GM10248 (cell line): ENCODE results near the gene MPI.
"Not testable (repeated sequence)": the region's sequence is repeated elsewhere in the genome, so short reads cannot be mapped to it uniquely, and the experiment has no call there.

ENCODE experiments used
- CTCF ChIA-PET: fragments of 300-600 bp; sonication (Branson Sonifier 250); formaldehyde crosslinking; extraction: SDS; loops from one replicate; lab custom pipeline; 2021; ENCODE audit warnings: antibody characterized with exemption; lab: Yijun Ruan, JAX
- POLR2A ChIA-PET: fragments of 350-650 bp; sonication (Branson Sonifier 250); formaldehyde crosslinking; extraction: SDS; loops from one replicate; lab custom pipeline; 2020; ENCODE audit warnings: antibody characterized with exemption; lab: Yijun Ruan, JAX
- DNase-seq: peaks from one replicate; pipeline ENCODE4 v3.0.0; 2012; ENCODE audit errors: extremely low spot score
- CTCF ChIP-seq: IDR thresholded peaks from 2 replicates; pipeline ENCODE4 v1.5.1; 2012; ENCODE audit warnings: mild to moderate bottlenecking, low read depth; ENCODE audit errors: extremely low read depth, missing control alignments, control extremely low read depth

Gene MPI

GRCh38 chr15:74892931-74893330, 3.1 kb downstream of the MPI start:
- ChIA-PET POLR2A (no interaction called here), CTCF (interaction anchor here (0.9 to 6.3 kb wide), 2 partner anchors 8 to 122 kb away, joined by 3 to 101 read pairs; no protein-coding TSS in a partner anchor)
- no peak for DNase-seq
- no peak for TF ChIP-seq CTCF

GRCh38 chr15:74893627-74894026, 3.8 kb downstream of the MPI start:
- POLR2A ChIA-PET, result interaction anchor here (0.7 to 1.0 kb wide), 2 partner anchors 17 to 568 kb away, joined by 4 read pairs; no protein-coding TSS in a partner anchor
- TF ChIP-seq CTCF, result no peak
- DNase-seq, result no peak
- CTCF ChIA-PET, result interaction anchor here (0.7 to 6.3 kb wide), 3 partner anchors 8 to 11 kb away, joined by 3 to 101 read pairs (median 3); no protein-coding TSS in a partner anchor

- ChIA-PET CTCF (interaction anchor here (6.3 kb wide), 1 partner anchor 7 kb away, joined by 101 read pairs; no protein-coding TSS in a partner anchor), POLR2A (interaction anchor here (1.0 kb wide), 1 partner anchor 17 kb away, joined by 4 read pairs; no protein-coding TSS in a partner anchor)
- DNase-seq, result not testable (repeated sequence)
Measured at GRCh38 chr15:74894383-74894782, 4.5 kb downstream of the MPI start.

- CTCF ChIA-PET, result interaction anchor here (0.8 to 2.6 kb wide), 3 partner anchors 12 to 127 kb away, joined by 3 to 6 read pairs (median 4); no protein-coding TSS in a partner anchor
- DNase-seq, result no peak
- POLR2A ChIA-PET, result interaction anchor here (1.0 to 1.6 kb wide), 2 partner anchors 11 to 26 kb away, joined by 3 read pairs; partner anchors contain the start of gene FAM219B
- no peak for TF ChIP-seq CTCF
Measured at GRCh38 chr15:74895830-74896229, 6.0 kb downstream of the MPI start.

GRCh38 chr15:74896316-74896715, 6.5 kb downstream of the MPI start:
- TF ChIP-seq CTCF, result no peak
- CTCF ChIA-PET, result interaction anchor here (1.2 to 2.6 kb wide), 5 partner anchors 10 to 125 kb away, joined by 3 to 7 read pairs (median 4); partner anchors contain the start of gene FAM219B
- POLR2A ChIA-PET, result interaction anchor here (1.0 to 1.6 kb wide), 2 partner anchors 11 to 26 kb away, joined by 3 read pairs; partner anchors contain the start of gene FAM219B
- no peak for DNase-seq

GRCh38 chr15:74897300-74897701, 7.5 kb downstream of the MPI start:
- no peak for DNase-seq
- POLR2A ChIA-PET, result no interaction called here
- CTCF ChIA-PET, result interaction anchor here (0.7 to 8.2 kb wide), 9 partner anchors 6 to 307 kb away, joined by 3 to 101 read pairs (median 4); partner anchors contain the start of genes FAM219B and MPI
- no peak for TF ChIP-seq CTCF

GRCh38 chr15:74901612-74902063, 11.8 kb downstream of the MPI start:
- DNase-seq, result peak; percentile 77
- peak; percentile 76 for TF ChIP-seq CTCF
- ChIA-PET CTCF (interaction anchor here (0.7 to 8.2 kb wide), 67 partner anchors 10 to 713 kb away, joined by 3 to 131 read pairs (median 5); partner anchors contain the start of genes ARID3B, C15orf39, COX5A and CSK), POLR2A (interaction anchor here (0.6 to 1.2 kb wide), 3 partner anchors 31 to 483 kb away, joined by 3 to 4 read pairs (median 3); no protein-coding TSS in a partner anchor)
